T-helper 1 cell treated with Interleukin-12 subunit alpha and Interleukin-12 subunit beta and Interleukin-4 antibody, amounts not matched to agents 30 μg/mL and 1 μg/mL, for 36 hours (primary cell): Measurements from ENCODE around the gene ANKLE1.
A peak's percentile ranks its signal among the peaks of the same experiment; 100 is the strongest.

Experiments used
- H3K27ac Mint-ChIP-seq: one replicate; pipeline ENCODE4 v1.8.0; 2021; ENCODE audit warnings: mild to moderate bottlenecking, mixed read lengths
- H3K27me3 Mint-ChIP-seq: one replicate; pipeline ENCODE4 v1.8.0; 2021; ENCODE audit warnings: low read depth, mixed read lengths
- H3K36me3 Mint-ChIP-seq: one replicate; pipeline ENCODE4 v1.8.0; 2021; ENCODE audit warnings: low read depth, mixed read lengths
- H3K4me1 Mint-ChIP-seq: one replicate; pipeline ENCODE4 v1.8.0; 2021; ENCODE audit warnings: low read depth, mixed read lengths
- H3K4me3 Mint-ChIP-seq: one replicate; pipeline ENCODE4 v1.8.0; 2021; ENCODE audit warnings: mild to moderate bottlenecking, moderate library complexity, mixed read lengths
- H3K9me3 Mint-ChIP-seq: one replicate; pipeline ENCODE4 v1.8.0; 2021; ENCODE audit warnings: mixed read lengths

The ANKLE1 gene

GRCh38 chr19:17321655-17322489 is 40.2 kb downstream of the ANKLE1 start:
- Mint-ChIP-seq H3K4me1 (no peaks in the 10 kb centered on the region), H3K27me3 (no peaks in the 10 kb centered on the region), H3K27ac (no peak overlapping the region), H3K9me3 (no peaks in the 10 kb centered on the region), H3K36me3 (peaks cover 12% of the 10 kb centered on the region), H3K4me3 (no peak overlapping the region)

DNA sequence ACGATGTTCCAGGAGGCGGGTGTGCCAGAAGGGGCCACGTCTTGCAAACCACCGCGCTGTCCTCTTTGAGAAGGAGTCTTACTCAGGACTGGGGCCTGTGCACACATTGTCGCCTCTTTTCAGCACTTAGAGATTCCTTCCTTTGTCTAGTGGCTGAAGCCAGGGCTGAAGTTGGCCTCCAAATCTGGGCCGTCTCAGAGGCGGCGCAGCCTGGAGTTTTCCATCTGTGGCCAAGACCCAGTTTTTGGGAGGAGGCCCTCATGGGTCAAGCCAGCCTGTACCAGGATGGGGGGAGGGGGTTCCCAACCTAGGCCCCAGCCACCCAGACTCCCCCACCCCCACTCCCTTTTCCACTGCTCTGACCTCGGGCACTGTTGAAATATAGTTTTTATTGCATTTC is 41.2 kb downstream of the ANKLE1 start:
- peaks cover 2% of the 10 kb centered on the region for H3K4me1 Mint-ChIP-seq
- peaks cover 11% of the 10 kb centered on the region for H3K36me3 Mint-ChIP-seq
- H3K27ac Mint-ChIP-seq = no peak overlapping the region
- H3K27me3 Mint-ChIP-seq = no peaks in the 10 kb centered on the region
- H3K4me3 Mint-ChIP-seq = no peak overlapping the region
- H3K9me3 Mint-ChIP-seq = no peaks in the 10 kb centered on the region

- Mint-ChIP-seq H3K36me3 (peaks cover 9% of the 10 kb centered on the region), H3K27ac (no peak overlapping the region), H3K27me3 (no peaks in the 10 kb centered on the region), H3K4me1 (peaks cover 2% of the 10 kb centered on the region), H3K9me3 (no peaks in the 10 kb centered on the region), H3K4me3 (no peak overlapping the region)
Measured at GRCh38 chr19:17323300-17323963, 41.7 kb downstream of the ANKLE1 start.

DNA sequence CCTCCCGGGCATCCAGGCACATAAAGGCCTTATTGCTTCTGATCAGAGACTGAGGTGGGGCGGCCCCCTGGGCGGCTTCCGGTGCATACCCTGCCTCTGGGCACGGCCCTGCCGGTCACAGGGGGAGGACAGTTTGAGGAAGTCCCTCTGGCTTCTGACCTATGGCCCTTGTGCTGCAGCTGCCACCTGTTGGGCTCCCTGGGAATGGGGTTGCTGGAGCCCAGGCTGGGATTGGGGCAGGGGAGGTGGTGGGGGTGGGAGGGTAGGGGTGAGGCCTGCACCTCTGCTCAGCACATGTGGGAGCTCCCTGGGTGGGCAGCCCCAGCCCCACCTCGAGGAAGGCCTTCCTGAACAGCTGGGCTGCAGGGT is 42.2 kb downstream of the ANKLE1 start:
- Mint-ChIP-seq H3K27ac (no peak overlapping the region), H3K4me1 (peaks cover 2% of the 10 kb centered on the region), H3K9me3 (no peaks in the 10 kb centered on the region), H3K27me3 (no peaks in the 10 kb centered on the region), H3K4me3 (no peak overlapping the region), H3K36me3 (peaks cover 9% of the 10 kb centered on the region)

DNA sequence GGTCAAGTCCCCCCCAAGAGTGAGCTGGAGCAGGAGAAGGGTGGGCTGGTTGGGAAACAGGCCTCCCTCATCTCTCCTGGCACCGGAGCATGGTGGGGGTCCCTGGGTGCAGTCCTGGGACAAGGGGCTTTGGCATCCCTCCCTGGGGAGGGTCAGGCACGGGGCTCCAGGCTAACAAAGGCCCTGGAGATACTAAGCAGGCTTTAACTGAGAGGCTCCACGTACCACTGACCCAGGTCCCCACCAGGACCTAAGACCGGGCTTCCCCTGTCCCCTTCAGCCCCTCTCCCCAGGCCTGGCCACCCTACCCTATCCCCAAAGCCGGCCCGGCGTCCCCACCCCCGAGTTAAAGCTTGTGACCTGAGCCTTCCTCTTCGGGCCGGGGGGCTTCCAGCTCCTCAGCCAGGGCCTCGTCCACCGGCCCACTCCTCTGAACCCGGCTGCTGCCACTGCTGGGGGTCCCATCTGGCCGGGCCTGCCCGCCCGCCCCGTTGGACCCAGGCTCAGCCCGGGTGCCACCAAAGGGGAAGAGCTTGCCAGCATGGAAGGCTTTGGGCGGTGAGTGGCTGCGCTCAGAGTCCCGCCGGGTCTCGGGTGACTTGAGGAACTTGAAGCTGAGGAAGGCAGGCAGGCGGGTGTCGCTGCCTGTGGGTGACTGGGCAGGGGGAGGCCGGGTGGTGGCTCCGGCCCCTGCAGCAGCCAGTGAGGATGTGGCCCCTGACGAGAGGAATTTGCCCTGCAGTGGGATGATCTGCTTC is 42.8 kb downstream of the ANKLE1 start:
- Mint-ChIP-seq H3K4me1 (peaks cover 2% of the 10 kb centered on the region), H3K36me3 (peaks cover 8% of the 10 kb centered on the region), H3K4me3 (no peak overlapping the region), H3K27me3 (no peaks in the 10 kb centered on the region), H3K27ac (no peak overlapping the region), H3K9me3 (no peaks in the 10 kb centered on the region)

DNA sequence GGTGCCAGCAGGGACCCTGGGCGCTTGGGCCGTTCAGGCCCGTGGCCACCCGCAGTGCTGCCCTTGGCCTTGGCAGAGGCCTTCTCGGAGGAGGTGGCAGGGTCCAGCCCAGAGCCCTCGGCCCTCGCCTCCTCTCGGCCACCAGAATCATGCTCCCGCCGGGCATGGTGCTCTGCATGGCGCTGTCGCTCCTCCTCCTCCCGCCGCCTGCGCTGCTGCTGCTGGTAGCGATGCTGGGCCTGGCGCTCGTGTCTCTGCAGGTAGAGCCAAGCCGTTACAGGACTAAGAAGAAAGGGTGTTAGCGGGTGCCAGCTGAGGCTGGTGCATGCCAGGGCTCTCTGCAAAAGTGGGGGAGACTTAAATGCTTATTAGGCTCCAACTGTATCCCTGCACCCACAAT is 43.4 kb downstream of the ANKLE1 start:
- no peaks in the 10 kb centered on the region for H3K9me3 Mint-ChIP-seq
- H3K27ac Mint-ChIP-seq = no peak overlapping the region
- peaks cover 4% of the 10 kb centered on the region for H3K36me3 Mint-ChIP-seq
- no peak overlapping the region for H3K4me3 Mint-ChIP-seq
- peaks cover 4% of the 10 kb centered on the region for H3K27me3 Mint-ChIP-seq
- H3K4me1 Mint-ChIP-seq = peaks cover 2% of the 10 kb centered on the region

DNA sequence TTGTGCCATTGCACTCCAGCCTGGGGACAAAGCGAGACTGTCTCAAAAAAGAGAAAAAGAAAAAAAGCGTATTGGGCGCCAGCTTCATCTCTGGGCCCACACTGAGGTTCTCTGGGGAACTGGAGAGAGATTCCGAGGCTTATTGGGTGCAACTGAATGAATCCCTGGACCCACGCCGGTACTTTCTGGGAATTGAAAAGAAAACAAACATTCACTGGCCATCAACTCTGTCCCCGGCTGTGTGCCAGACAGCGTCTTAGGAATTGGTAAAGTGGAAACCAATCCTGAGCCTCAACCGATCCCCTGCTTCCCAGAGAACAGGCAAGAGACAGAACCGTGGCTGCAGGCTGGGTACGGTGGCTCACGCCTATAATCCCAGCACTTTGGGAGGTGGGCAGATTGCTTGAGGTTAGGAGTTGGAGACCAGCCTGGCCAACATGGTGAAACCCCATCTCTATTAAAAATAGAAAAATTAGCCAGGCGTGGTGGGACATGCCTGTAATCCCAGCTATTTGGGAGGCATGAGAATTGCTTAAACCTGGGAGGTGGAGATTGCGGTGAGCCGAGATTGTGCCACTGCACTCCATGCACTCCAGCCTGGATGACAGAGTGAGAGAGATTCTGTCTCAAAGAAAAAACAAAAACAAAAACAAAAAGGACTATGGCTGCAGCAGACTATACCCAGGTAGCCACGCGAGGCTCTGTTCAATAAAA is 44.3 kb downstream of the ANKLE1 start:
- no peaks in the 10 kb centered on the region for H3K9me3 Mint-ChIP-seq
- H3K4me3 Mint-ChIP-seq = no peak overlapping the region
- no peak overlapping the region for H3K27ac Mint-ChIP-seq

DNA sequence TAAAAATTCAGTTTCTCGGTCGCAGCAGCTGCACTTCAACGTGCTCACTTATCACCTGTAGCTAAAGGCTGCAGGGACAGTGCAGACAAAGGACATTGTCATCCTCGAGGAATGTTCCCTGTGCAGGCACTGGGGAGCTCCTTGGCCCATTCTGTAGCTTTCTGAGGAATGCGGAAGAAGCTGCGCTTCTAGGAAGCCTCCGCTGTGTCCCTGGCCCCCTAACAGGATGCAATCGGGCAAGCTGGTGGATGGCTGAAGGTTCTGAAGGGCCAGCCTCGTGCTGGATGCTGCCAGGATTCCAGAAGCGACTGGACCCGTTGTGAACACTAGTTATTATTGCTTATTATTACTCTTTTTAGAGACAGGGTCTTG is 44.9 kb downstream of the ANKLE1 start:
- Mint-ChIP-seq H3K27ac (no peak overlapping the region), H3K9me3 (no peaks in the 10 kb centered on the region), H3K4me3 (no peak overlapping the region), H3K4me1 (peaks cover 2% of the 10 kb centered on the region), H3K36me3 (peaks cover 5% of the 10 kb centered on the region), H3K27me3 (peaks cover 10% of the 10 kb centered on the region)

More for the DNA sequence above, 44.3 kb downstream of the ANKLE1 start:
- peaks cover 5% of the 10 kb centered on the region for H3K36me3 Mint-ChIP-seq
- peaks cover 2% of the 10 kb centered on the region for H3K4me1 Mint-ChIP-seq
- H3K27me3 Mint-ChIP-seq = peaks cover 10% of the 10 kb centered on the region

DNA sequence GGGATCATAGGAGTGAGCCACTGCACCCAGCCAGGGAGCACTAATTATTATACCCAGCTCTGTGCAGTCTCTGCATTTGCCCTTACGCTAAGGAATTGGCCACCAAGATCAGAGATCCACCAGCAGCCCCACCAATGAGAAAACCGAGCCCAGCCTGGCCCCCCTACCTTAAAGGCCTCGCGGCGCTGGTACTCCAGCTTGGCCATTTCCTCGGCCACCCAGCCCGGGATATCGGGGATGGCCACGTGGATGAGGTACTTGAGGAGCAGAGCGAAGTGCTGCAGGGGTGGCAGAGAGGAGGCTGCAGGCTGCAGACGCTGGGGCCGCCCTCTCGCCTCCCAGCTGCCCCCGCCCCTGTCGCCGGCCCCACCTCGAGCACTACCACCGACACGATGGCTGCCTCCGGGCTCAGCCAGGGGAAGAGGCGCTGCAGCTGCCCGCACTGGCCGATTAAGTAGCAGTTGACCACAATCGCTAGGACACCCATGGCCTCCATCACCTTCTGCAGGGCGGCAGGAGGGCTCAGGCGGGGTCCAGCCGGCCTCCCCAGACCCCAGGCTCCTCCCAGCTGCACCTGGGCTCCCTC is 45.5 kb downstream of the ANKLE1 start:
- H3K4me1 Mint-ChIP-seq = peaks cover 2% of the 10 kb centered on the region
- H3K27ac Mint-ChIP-seq = no peak overlapping the region
- peaks cover 5% of the 10 kb centered on the region for H3K36me3 Mint-ChIP-seq
- H3K27me3 Mint-ChIP-seq = peaks cover 10% of the 10 kb centered on the region
- no peaks in the 10 kb centered on the region for H3K9me3 Mint-ChIP-seq
- peak overlapping the region; percentile 25 for H3K4me3 Mint-ChIP-seq

GRCh38 chr19:17327654-17328516 is 46.2 kb downstream of the ANKLE1 start:
- Mint-ChIP-seq H3K27me3 (peaks cover 10% of the 10 kb centered on the region), H3K9me3 (no peaks in the 10 kb centered on the region), H3K4me1 (peaks cover 6% of the 10 kb centered on the region), H3K4me3 (peak overlapping the region; percentile 66), H3K27ac (peak overlapping the region; percentile 31), H3K36me3 (peaks cover 9% of the 10 kb centered on the region)

- Mint-ChIP-seq H3K4me1 (peaks cover 7% of the 10 kb centered on the region), H3K27ac (peak overlapping the region; percentile 31), H3K4me3 (peak overlapping the region; percentile 42), H3K9me3 (no peaks in the 10 kb centered on the region), H3K27me3 (peaks cover 10% of the 10 kb centered on the region), H3K36me3 (peaks cover 10% of the 10 kb centered on the region)
Measured at GRCh38 chr19:17328517-17329365, 47.0 kb downstream of the ANKLE1 start.

DNA sequence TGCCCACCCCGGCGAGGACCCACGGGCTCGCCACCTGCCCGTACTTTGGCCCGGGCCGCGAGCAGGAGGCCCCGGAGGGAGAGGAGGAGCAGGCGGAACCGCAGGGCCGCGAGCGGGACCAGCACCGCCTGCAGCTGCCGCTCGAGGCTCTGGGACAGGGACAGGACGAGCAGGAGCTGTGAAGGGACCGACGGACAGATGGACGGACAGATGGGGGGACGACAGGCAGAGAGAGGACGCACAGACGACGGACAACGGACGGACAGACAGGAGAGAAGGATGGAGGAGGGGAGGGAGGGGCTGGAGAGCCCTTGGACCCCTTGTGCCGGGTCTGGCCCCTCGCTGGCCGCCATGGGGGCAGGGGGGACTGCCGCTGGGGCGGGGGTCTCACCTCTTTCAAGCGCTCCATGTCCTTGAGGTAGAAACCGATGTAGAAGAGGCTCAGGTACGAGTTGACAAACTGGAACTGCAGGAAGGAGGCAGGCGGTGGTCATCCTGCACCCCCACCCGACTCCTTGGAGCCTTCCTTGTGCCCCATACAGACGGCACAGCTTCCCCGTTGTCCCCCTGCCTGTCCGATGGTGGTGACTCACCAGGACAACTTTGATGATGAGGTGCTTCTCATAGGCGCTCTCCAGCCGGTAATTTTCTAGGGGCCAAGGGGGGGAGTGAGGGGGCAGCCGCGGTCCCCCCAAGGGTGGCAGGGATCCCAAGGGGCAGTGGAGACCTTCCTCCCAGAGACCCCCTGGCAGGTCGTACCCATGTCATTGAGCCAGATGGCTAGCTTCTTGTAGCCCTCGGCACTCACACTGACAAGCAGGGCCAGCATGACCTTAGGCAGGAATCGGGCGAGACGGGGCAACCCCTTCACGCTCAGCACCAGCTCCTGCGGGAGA is 47.9 kb downstream of the ANKLE1 start:
- H3K36me3 Mint-ChIP-seq = peaks cover 12% of the 10 kb centered on the region
- H3K4me1 Mint-ChIP-seq = peaks cover 10% of the 10 kb centered on the region
- H3K4me3 Mint-ChIP-seq = peak overlapping the region; percentile 28
- peaks cover 10% of the 10 kb centered on the region for H3K27me3 Mint-ChIP-seq
- H3K9me3 Mint-ChIP-seq = no peaks in the 10 kb centered on the region
- H3K27ac Mint-ChIP-seq = no peak overlapping the region
